H1 (cell line): ENCODE measurements around the gene SPAG16. TPM values are rescaled to one million over a fixed set of nuclear protein-coding genes. Genes with fewer than 3 reads are reported as not detected.

ENCODE experiments used
- CTCF ChIA-PET: fragments of 300-600 bp; sonication (Branson Sonifier 250); formaldehyde crosslinking; loops from one replicate; lab custom pipeline; 2021; ENCODE audit not compliant: partially characterized antibody; lab: Charles Lee
- POLR2A ChIA-PET: fragments of 300-600 bp; sonication (Branson Sonifier 250); formaldehyde crosslinking; loops from one replicate; lab custom pipeline; 2021; ENCODE audit warnings: inconsistent platforms; ENCODE audit not compliant: partially characterized antibody; lab: Charles Lee
- DNase-seq, 2 experiments: peaks; one replicate each; pipeline versions ENCODE4 v3.0.0 to v3.0.0-alpha.2; 2010 to 2022; ENCODE audit warnings: low spot score in 2 of 2, low read depth in 1 of 2, mixed read lengths in 1 of 2
- FAIRE-seq: peaks from 2 replicates; lab custom pipeline; 2011; peaks lifted over from hg19 to GRCh38; lab: Jason Lieb, UNC
- H2AFZ ChIP-seq: 2 replicates; pipeline ENCODE4 v1.8.1; 2012; ENCODE audit warnings: low read length, inconsistent platforms
- H2AK5ac ChIP-seq: 2 replicates; pipeline ENCODE4 v1.6.1; 2013; ENCODE audit warnings: low read depth, low read length
- H2BK120ac ChIP-seq: replicated peaks from 2 replicates; pipeline ENCODE3; 2013; ENCODE audit warnings: low read depth, low read length, inconsistent platforms
- H2BK12ac ChIP-seq: 2 replicates; pipeline ENCODE4 v1.6.1; 2013; ENCODE audit warnings: low read depth, low read length
- H2BK15ac ChIP-seq: 2 replicates; pipeline ENCODE4 v1.6.1; 2013; ENCODE audit warnings: low read length
- H2BK20ac ChIP-seq: 2 replicates; pipeline ENCODE4 v1.6.1; 2013; ENCODE audit warnings: low read length
- H2BK5ac ChIP-seq: 2 replicates; pipeline ENCODE4 v1.6.1; 2013; ENCODE audit warnings: low read depth, low read length
- H3K14ac ChIP-seq: 2 replicates; pipeline ENCODE4 v1.6.1; 2013; ENCODE audit warnings: inconsistent platforms; ENCODE audit not compliant: insufficient read length
- H3K18ac ChIP-seq: 2 replicates; pipeline ENCODE4 v1.6.1; 2013; ENCODE audit warnings: low read length; ENCODE audit errors: extremely low read depth
- H3K23ac ChIP-seq: 2 replicates; pipeline ENCODE4 v1.6.1; 2013; ENCODE audit warnings: inconsistent platforms; ENCODE audit not compliant: insufficient read length
- H3K23me2 ChIP-seq: 2 replicates; pipeline ENCODE4 v1.6.1; 2013; ENCODE audit warnings: low read depth, low read length
- H3K27ac ChIP-seq: 2 replicates; pipeline ENCODE4 v1.6.1; 2011; ENCODE audit warnings: low read depth, low read length, inconsistent platforms
- H3K27me3 ChIP-seq, 4 experiments: replicated peaks in 1 of 4; 1 replicate in 1 of 4; 2 replicates in 3 of 4; pipeline versions ENCODE4 v1.6.1 to v1.8.1; 2011 to 2013; ENCODE audit warnings: low read length in 3 of 4, mild to moderate bottlenecking in 3 of 4, inconsistent platforms in 2 of 4, mixed read lengths in 2 of 4, moderate library complexity in 1 of 4; ENCODE audit not compliant: control insufficient read depth in 3 of 4, insufficient read depth in 3 of 4; ENCODE audit errors: extremely low read depth in 1 of 4
- H3K36me3 ChIP-seq, 4 experiments: 2 replicates each; pipeline versions ENCODE4 v1.6.1 to v1.8.1; 2011 to 2013; ENCODE audit warnings: mild to moderate bottlenecking in 4 of 4, low read length in 3 of 4, moderate library complexity in 2 of 4, control low read depth in 1 of 4, inconsistent platforms in 1 of 4; ENCODE audit not compliant: insufficient read depth in 4 of 4, control insufficient read depth in 2 of 4
- H3K4ac ChIP-seq: replicated peaks from 2 replicates; pipeline ENCODE3; 2013; ENCODE audit warnings: low read length, low read depth, mixed read lengths, inconsistent platforms; ENCODE audit not compliant: insufficient read length
- H3K4me1 ChIP-seq, 4 experiments: replicated peaks in 1 of 4; 1 replicate in 1 of 4; 2 replicates in 3 of 4; pipeline versions ENCODE4 v1.6.1 to v1.8.1; 2011 to 2013; ENCODE audit warnings: low read length in 3 of 4, inconsistent platforms in 2 of 4, mixed read lengths in 1 of 4; ENCODE audit not compliant: insufficient read depth in 4 of 4, control insufficient read depth in 3 of 4
- H3K4me2 ChIP-seq, 2 experiments: 2 replicates each; pipeline versions ENCODE4 v1.6.1 to v1.8.1; 2011 to 2013; ENCODE audit warnings: low read depth in 2 of 2, low read length in 2 of 2, control low read depth in 1 of 2, inconsistent platforms in 1 of 2, mild to moderate bottlenecking in 1 of 2; ENCODE audit not compliant: insufficient read depth in 1 of 2
- H3K4me3 ChIP-seq, 4 experiments: fragments of 200-600, 300-600 bp in 1 of 4; sonication (generic), shearing (Covaris generic), sonication (Bioruptor Twin) in 1 of 4; 2 replicates each; pipeline versions ENCODE4 v1.5.1 to v1.8.1; 2011 to 2016; ENCODE audit warnings: low read length in 4 of 4, low read depth in 3 of 4, control low read depth in 2 of 4, inconsistent platforms in 2 of 4, mild to moderate bottlenecking in 2 of 4, mixed read lengths in 1 of 4, moderate library complexity in 1 of 4; ENCODE audit not compliant: insufficient read depth in 2 of 4; ENCODE audit errors: extremely low read depth in 1 of 4
- H3K56ac ChIP-seq: replicated peaks from 2 replicates; pipeline ENCODE3; 2013; ENCODE audit warnings: low read depth, mild to moderate bottlenecking, mixed read lengths, low read length, inconsistent platforms; ENCODE audit not compliant: insufficient read length
- H3K79me1 ChIP-seq: 2 replicates; pipeline ENCODE4 v1.6.1; 2013; ENCODE audit warnings: low read depth, low read length, control low read depth
- H3K79me2 ChIP-seq, 2 experiments: 2 replicates each; pipeline versions ENCODE4 v1.6.1 to v1.8.1; 2012 to 2013; ENCODE audit warnings: low read length in 2 of 2, mild to moderate bottlenecking in 2 of 2, inconsistent platforms in 1 of 2; ENCODE audit not compliant: insufficient read depth in 2 of 2, control insufficient read depth in 1 of 2
- H3K9ac ChIP-seq, 4 experiments: replicated peaks in 1 of 4; 1 replicate in 1 of 4; 2 replicates in 3 of 4; pipeline versions ENCODE4 v1.6.1 to v1.8.1; 2011 to 2013; ENCODE audit warnings: low read depth in 3 of 4, low read length in 3 of 4, control low read depth in 2 of 4, mild to moderate bottlenecking in 2 of 4, moderate library complexity in 2 of 4, inconsistent platforms in 1 of 4; ENCODE audit errors: extremely low read depth in 1 of 4
- H3K9me3 ChIP-seq, 2 experiments: 2 replicates each; pipeline versions ENCODE4 v1.6.1 to v1.8.1; 2012 to 2013; ENCODE audit warnings: mild to moderate bottlenecking in 2 of 2, moderate library complexity in 2 of 2, control low read depth in 1 of 2, inconsistent platforms in 1 of 2, low read depth in 1 of 2, low read length in 1 of 2, mixed read lengths in 1 of 2; ENCODE audit not compliant: insufficient read depth in 2 of 2
- H4K20me1 ChIP-seq, 2 experiments: replicated peaks in 1 of 2; 2 replicates each; pipeline versions ENCODE3 to v1.8.1; 2011 to 2013; ENCODE audit warnings: inconsistent platforms in 2 of 2, low read length in 2 of 2, mild to moderate bottlenecking in 1 of 2; ENCODE audit not compliant: insufficient read depth in 2 of 2, control insufficient read depth in 1 of 2
- H4K5ac ChIP-seq: 2 replicates; pipeline ENCODE4 v1.6.1; 2013; ENCODE audit warnings: low read length, low read depth, mixed read lengths, inconsistent platforms; ENCODE audit not compliant: insufficient read length
- H4K8ac ChIP-seq: 2 replicates; pipeline ENCODE4 v1.8.0; 2013; ENCODE audit warnings: mild to moderate bottlenecking, moderate library complexity, low read length, inconsistent platforms; ENCODE audit not compliant: insufficient read depth; ENCODE audit errors: extremely low read depth
- H4K91ac ChIP-seq: replicated peaks from 2 replicates; pipeline ENCODE3; 2013; ENCODE audit warnings: low read length, mixed read lengths, inconsistent platforms; ENCODE audit not compliant: insufficient read length
- BACH1 ChIP-seq: IDR thresholded peaks from 2 replicates; pipeline ENCODE4 v1.6.1; 2012; ENCODE audit warnings: low read length, improper control_type of control experiment
- CBX8 ChIP-seq: fragments of 300-800, 300-1000 bp; sonication (generic); IDR thresholded peaks from 2 replicates; pipeline ENCODE4 v1.7.1; 2016; ENCODE audit warnings: low read depth, low read length, borderline replicate concordance
- GABPA ChIP-seq: IDR thresholded peaks from 2 replicates; pipeline ENCODE4 v1.6.1; 2011; ENCODE audit warnings: mild to moderate bottlenecking, low read length, moderate library complexity, borderline replicate concordance; ENCODE audit not compliant: insufficient read depth
- JUN ChIP-seq: IDR thresholded peaks from 2 replicates; pipeline ENCODE4 v1.6.1; 2011; ENCODE audit warnings: low read depth, mild to moderate bottlenecking, improper control_type of control experiment, low read length
- KDM5A ChIP-seq: fragments of 200-600 bp; IDR thresholded peaks from 2 replicates; pipeline ENCODE4 v1.7.1; 2012; ENCODE audit warnings: mild to moderate bottlenecking, low read length, inconsistent platforms, mixed read lengths
- RNF2 ChIP-seq: fragments of 200-900, 300-1000 bp; sonication (generic); IDR thresholded peaks from 2 replicates; pipeline ENCODE4 v1.7.1; 2016; ENCODE audit warnings: borderline replicate concordance, low read depth, mild to moderate bottlenecking, antibody characterized with exemption, low read length; ENCODE audit not compliant: poor library complexity, severe bottlenecking; ENCODE audit errors: missing control alignments
- TBP ChIP-seq: IDR thresholded peaks from 2 replicates; pipeline ENCODE4 v1.6.1; 2011; ENCODE audit warnings: low read depth, low read length, improper control_type of control experiment
- TCF12 ChIP-seq: IDR thresholded peaks from 2 replicates; pipeline ENCODE4 v1.6.1; 2011; ENCODE audit warnings: low read depth, mild to moderate bottlenecking, low read length
- WGBS, 2 experiments: shearing (Covaris generic) in 1 of 2; methylation state at CpG; one replicate each; pipeline versions ENCODE4 v1.1.6 to v1.1.7; 2013 to 2015; ENCODE audit warnings: low lambda C conversion rate in 2 of 2, mixed read lengths in 2 of 2, inconsistent platforms in 1 of 2, low coverage in 1 of 2, missing lambda C conversion rate in 1 of 2; ENCODE audit not compliant: insufficient replicate concordance in 2 of 2, insufficient coverage in 1 of 2, insufficient read length in 1 of 2; ENCODE audit errors: extremely low coverage in 1 of 2, missing lambda C conversion rate in 1 of 2; 5-methylcytosine and 5-hydroxymethylcytosine counted together
- polyA plus RNA-seq, 7 experiments: library from polyadenylated mRNA; depleted of rRNA in 3 of 7; stranded (reverse) in 5 of 7; unstranded in 2 of 7; fragments of >200 nt in 5 of 7; fragments of 200-250 nt in 2 of 7; gene quantifications; 1 replicate in 5 of 7; 2 replicates in 1 of 7; 4 replicates in 1 of 7; pipeline versions ENCODE4 v1.2.1 to v1.2.3, GENCODE V29; 2011 to 2013; ENCODE audit warnings: missing spikeins in 2 of 7, mixed read lengths in 2 of 7
- total RNA-seq: library from RNA; stranded (reverse); fragmentation: NEBNext Ultra II Directional; extraction: Animal tissue kit (Norgen Biotek cat#: 25700); gene quantifications from 2 replicates; pipeline ENCODE4 v1.2.1, GENCODE V29; 2021

Gene SPAG16
- total and polyA plus RNA-seq, 2 of the 8 experiments (the other 6 are each of a cell fraction or from before 2014, with no cell fraction given), result 6.0 to 14.9 TPM

- Histone ChIP-seq H2BK120ac (no peak overlapping the region), H4K91ac (no peak overlapping the region), H4K8ac (no peak overlapping the region), H3K4ac (no peak overlapping the region), H2AK5ac (no peak overlapping the region), H3K18ac (no peak overlapping the region), H3K56ac (no peak overlapping the region), H3K4me3 (no peak overlapping the region), H2BK15ac (no peak overlapping the region), H3K9ac (no peak overlapping the region), H3K9me3 (no peaks in the 10 kb centered on the region), H3K79me2 (no peaks in the 10 kb centered on the region), H3K27me3 (no peaks in the 10 kb centered on the region), H3K4me1 (no peaks in the 10 kb centered on the region), H2AFZ (no peak overlapping the region), H3K36me3 (no peaks in the 10 kb centered on the region), H3K4me2 (no peak overlapping the region), H2BK20ac (no peak overlapping the region), H3K79me1 (no peaks in the 10 kb centered on the region), H3K23ac (no peak overlapping the region), H3K14ac (no peak overlapping the region), H4K5ac (no peak overlapping the region), H2BK5ac (no peak overlapping the region), H3K23me2 (no peaks in the 10 kb centered on the region), H3K27ac (no peak overlapping the region), H2BK12ac (no peak overlapping the region), H4K20me1 (no peaks in the 10 kb centered on the region)
- TF ChIP-seq TBP (no peak), RNF2 (no peak), GABPA (no peak), TCF12 (no peak), JUN (no peak), CBX8 (no peak), KDM5A (no peak), BACH1 (no peak)
- FAIRE-seq (no peak), DNase-seq (no peak)
- CTCF ChIA-PET, result interaction anchor here (1.3 kb wide), 2 partner anchors 15 to 208 kb away, joined by 3 to 5 read pairs; no protein-coding TSS in a partner anchor
- WGBS, 2 experiments, result 82% methylated on average over 1 of the region's 1 CpG; no CpG with 5 or more reads in 1 of the 2 experiments
- POLR2A ChIA-PET, result no interaction called here
Observed at GRCh38 chr2:214379227-214379626, 1095.0 kb downstream of the SPAG16 start.
